GM11168 (cell line): Measurements from ENCODE around the gene KREMEN1.

ENCODE experiments used
- in situ Hi-C: fragments of 300-500 bp; cut with MboI; formaldehyde crosslinking; loops from one replicate; pipeline ENCODE4 v1.12.0; 2022; ENCODE audit warnings: low sequenced_read_pairs; ENCODE audit not compliant: unreplicated experiment

Gene KREMEN1

DNA sequence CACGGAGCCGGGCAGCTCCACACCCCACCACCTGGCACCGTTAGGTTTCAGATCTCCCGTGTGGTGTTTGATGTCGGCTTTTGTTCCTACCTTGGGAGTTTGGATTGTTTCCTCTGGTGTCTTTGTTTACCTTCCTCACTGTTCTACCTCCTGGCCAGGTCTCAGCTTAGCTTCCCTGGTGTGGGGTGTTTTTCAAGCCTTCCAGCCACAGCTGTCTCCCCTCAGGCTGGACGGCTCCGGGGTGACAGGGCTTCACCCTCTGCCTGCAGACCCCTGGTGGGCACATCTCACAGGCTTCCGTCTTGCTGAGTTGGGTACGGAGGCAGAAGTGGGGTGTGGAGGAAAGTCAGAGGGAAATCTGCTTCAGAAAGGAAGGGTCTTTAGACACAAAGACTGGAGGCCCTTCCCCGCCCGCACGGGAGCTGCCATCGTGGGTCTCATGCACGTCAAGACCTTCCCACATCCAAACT, 73.3 kb downstream of the KREMEN1 start:
- in situ Hi-C loops, result no loop called here

DNA sequence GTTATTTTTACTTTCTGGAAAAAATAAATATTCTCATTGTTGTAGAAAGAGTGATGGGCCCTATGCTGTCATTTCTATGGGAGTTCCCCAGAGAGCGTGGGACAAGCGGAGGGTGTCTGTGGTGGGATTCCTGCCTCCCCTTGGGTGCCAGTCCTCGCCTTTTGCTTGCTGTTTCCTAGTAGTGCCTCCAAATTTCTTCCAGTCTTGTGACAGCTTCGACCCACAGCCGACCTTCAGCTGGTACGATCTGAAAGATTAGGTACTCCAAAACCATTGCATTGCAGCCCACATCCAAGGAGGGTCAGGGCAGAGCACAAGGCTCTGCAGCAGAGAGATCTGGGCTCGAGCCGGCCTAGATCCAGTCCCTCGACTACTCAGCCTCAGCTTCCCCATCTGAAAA, 73.9 kb downstream of the KREMEN1 start:
- in situ Hi-C loops, result no loop called here

DNA sequence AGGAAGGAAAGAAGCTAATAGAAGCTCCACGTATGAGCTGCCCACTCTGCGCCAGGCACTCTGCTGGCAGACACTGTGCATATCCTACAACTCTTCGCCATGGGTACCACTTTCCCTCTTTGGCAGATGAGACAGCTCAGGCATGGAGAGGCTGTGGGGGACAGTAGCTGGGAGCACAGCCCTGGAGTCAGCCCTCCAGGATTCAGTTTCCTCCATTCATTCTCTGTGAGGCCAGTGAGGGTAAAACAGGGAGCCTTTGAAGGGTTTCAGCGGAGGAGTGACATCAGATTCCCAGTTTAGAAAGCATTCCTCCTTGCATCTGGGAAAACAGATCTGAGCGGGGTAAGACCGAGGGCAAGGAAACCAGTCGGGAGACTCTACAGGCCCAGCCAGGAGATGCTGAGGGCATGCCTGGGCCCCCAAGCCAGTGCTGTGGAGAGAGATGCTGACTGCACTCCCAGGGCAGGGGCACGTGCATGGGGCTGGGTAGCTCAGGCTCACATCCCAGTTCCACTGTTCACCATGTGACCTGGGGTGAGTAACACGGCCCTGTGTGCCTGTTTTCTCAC, 74.6 kb downstream of the KREMEN1 start:
- in situ Hi-C loops, result no loop called here

DNA sequence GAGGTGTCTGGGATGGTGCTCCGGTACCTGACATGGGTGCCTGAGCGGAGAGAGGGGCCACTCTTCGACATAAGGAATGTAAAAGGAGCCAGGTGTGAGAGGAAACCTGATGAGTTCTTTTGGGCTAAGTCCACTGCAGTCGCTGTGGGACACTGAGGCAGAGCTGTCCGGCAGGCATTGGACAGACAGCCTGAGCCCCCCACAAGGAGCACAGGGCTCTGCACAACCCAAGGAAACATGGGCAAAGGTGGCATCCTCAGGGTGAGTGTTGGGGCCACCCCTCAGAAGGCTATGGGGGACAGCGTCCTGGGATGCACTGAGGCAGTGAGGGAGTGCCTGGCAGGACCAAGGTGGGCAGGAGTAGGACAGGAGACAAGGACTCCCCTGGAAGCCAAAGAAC, 75.2 kb downstream of the KREMEN1 start:
- in situ Hi-C loops, result no loop called here

DNA sequence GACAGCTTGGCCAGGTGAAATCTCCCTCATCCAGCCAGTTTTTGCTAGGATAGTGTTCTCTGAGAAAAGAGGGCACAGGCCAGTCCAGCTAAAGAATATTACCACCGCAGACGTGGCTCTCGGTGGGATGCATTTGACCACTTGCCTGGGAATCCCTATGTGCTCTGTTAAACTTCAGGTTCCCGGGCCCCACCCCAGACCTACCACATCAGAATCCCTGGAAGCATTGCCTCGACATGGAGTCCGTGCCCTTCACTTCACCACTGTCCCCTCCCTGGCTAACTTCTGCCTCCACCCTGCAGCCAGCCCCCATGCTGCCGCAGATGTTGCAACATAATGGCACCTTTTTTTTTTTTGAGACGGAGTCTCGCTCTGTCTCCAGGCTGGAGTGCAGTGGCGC, 76.0 kb downstream of the KREMEN1 start:
- in situ Hi-C loops, result no loop called here

DNA sequence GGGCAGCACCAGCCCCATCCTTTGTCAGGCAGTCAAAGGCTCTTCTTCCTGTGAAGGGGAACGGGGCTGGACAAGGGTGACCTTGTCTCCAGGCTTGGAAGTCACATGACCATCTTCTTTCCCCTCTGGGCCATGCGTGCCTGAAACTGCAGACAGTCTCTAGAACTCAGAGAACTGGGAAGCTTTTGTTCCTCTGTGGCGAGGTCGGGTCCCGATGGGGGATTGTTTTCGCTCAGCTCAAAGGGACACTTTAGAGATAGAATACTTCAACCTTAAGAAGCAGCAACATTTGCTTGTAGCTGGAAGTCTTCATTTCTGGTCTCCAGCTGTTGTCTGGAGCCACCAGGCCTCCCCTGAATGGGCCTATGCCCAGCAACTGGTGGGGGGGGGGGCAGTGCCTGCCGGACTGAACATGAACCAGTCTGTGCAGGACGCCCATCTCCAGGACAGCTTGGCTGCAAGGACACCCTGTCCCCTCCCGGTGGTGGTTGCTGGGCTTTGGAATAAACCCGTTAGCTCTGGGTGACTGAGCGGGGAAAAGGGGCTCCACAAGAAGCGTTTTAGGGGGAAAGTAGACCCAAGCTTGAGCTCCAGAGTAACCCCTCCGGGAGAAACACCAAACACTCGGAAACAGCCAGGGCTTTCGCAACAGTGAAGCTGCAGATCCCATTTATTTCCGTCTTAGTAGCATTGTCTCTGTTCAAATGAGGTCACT, 77.2 kb downstream of the KREMEN1 start:
- in situ Hi-C loops, result no loop called here

DNA sequence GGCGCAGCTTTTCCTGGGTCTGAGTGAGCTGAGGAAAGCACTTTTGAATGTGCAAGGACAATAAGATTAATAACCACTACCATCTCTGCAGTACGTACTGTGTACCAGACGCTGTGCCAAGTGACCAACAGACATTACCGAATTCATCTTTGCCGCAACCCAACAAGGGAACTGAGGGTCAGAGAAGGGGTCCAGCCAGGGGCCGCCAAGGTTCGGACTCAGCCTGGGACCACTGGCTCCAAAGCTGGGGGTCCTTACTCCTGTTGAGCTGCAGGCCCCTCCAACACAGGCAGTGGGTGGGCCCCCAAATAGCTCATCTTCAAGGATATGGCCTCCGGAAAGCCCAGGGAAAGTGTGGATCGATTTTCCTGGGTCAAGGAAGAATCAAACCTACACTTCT, 77.9 kb downstream of the KREMEN1 start:
- in situ Hi-C loops, result no loop called here

DNA sequence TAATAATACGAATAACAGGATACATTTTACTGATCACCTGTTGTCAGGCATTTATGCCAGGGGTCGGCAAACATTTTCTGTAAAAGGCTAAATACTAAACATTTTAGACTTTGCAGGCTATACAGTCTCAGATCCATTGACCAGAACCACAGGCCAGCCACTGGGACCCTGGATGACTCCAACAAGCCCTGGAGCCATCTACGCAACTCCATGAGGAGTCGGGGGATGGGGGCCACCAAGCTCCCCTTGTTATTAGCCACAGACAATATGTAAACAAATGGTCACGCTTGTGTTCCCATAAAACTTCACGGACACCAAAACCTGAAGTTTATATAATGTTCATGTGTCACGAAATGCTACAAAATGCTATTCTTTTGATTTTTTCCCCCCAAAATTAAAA, 78.5 kb downstream of the KREMEN1 start:
- in situ Hi-C loops, result no loop called here

DNA sequence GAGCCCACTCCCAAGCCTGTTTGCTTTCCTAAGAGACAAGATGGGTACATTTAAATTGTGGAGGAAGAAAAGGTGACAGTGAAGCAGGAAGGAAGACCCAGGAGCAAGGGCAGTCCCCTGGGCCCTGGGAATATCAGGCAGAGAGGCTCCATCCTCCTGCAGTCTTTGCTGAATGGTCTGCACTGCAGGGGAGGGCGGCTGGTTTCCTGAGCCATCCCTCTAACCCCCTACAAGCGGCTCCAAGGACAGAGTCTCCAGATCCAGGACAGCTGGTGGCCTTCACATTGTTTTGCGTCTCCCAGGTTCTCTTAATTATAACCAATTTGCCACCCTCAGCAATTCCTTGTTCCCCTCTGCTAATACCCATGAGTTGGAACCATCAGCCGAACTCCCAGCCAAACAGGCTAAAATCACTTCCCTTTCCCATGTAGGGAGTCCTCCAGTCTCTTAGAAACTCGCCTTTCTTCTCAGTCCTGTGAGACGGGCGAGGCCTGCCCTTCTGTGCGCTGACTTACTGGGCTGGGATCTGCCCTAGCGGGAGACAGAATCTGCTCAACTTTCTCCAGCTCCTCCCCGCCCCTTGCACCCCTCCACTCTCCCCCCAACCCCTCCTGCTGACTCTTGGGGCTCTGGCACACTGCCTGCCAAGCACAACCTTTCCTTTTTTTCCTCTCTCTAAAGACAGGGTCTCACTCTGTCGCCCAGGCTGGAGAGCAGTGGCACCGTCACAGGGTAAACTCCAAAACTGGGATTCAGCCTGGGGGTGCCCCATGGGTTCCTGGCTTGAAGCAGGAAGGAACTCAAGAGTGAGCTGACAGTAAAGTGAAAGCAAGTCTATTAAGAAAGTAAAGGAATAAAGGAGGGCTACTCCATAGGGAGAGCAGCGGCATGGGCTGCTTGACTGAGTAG, 79.5 kb downstream of the KREMEN1 start:
- in situ Hi-C loops, result no loop called here

DNA sequence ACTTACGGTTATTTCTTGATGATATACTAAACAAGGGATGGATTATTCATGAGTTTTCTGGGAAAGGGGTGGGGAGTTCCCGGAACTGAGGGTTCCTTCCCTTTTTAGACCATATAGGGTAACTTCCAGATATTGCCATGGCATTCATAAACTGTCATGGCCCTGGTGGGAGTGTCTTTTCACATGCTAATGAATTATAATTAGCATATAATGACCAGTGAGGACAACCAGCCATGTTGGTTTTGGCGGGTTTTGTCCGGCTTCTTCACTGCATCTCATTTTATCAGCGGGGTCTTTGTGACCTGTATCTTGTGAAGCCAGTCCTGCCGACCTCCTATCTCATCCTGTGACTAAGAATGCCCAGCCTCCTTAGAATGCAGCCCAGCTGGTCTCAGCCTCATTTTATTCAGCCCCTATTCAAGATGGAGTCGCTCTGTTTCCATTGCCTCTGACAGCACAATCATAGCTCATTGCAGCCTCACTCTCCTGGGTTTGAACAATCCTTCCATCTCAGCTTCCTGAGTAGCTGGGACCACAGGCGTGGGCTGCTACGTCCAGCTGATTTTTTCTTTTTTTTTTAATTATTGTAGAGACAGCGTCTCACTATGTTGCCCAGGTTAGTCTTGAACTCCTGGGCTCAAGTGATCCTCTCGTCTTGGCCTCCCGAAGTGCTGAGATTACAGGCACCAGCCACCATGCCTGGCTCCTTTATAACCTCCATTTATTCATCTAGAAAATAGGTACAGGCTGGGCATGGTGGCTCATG, 80.3 kb downstream of the KREMEN1 start:
- in situ Hi-C loops, result no loop called here

DNA sequence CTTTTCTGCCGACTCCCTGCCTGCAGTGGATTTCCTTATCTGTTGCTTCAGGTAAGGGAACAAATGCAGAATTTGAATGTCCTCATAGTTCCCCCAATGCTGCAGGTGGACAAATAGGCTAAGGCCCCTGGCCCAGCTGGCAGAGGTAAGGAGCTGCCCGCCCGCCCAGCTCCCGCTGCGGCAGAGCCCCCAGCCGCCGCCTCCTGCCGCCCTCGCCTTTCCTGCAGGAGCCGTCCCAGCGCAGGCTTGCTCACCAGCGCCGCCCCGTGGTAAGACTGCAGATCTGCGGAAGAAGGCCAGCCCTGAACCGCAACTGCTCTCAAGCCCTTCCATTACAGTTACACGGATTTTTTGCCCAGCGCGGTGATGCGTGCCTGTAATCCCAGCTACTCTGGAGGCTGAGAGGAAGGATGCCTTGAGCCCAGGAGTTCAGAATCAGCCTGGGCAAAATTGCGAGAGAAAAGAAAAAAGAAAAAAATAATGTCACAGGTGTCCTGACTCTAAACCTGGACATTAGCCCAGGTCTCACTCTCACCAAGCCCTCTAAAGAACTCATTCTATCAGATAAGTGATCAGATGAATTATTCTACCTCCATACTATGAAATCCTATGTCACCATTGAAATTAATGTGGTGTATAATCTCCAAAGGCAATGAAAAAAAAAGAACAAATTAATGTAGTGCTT, 81.7 kb downstream of the KREMEN1 start:
- in situ Hi-C loops, result no loop called here

DNA sequence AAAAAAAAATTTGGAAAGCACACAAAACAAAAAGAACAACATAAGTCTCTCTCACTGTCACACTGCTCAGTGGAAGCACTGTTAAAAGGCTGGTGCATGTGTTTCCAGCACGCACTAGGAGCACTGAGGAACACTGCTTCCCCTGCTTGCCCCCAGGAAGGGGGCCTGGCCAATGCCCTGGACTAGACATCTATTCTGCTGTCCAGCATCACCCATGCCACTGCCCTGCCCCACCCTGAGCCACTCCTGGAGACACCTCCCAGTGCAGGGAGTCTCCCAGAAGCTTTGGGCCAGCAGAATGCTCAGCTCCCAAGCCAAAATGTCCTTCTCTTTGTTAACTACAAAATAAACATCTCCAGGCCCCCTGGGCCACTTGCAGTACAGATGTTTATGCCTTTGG, 83.1 kb downstream of the KREMEN1 start:
- in situ Hi-C loops, result no loop called here

DNA sequence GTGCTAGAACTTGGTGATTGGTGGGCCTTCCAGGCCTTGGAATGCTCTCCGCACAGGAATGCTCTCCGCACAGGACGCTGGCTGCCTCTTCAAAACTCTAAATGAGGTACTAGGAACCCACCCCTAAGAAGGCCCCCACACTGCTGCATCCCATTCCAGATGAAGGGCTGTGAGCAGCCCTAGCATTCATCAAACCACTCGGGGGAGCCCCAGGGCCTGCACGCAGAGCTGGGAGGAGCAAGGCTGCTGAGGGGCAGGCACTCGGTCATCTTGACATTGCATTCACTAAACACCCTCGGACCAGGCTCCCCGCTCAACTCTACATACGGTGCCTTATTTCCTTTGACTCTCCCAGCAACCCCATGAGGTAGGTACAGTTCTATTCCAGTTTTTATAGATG, 83.7 kb downstream of the KREMEN1 start:
- in situ Hi-C loops, result no loop called here

DNA sequence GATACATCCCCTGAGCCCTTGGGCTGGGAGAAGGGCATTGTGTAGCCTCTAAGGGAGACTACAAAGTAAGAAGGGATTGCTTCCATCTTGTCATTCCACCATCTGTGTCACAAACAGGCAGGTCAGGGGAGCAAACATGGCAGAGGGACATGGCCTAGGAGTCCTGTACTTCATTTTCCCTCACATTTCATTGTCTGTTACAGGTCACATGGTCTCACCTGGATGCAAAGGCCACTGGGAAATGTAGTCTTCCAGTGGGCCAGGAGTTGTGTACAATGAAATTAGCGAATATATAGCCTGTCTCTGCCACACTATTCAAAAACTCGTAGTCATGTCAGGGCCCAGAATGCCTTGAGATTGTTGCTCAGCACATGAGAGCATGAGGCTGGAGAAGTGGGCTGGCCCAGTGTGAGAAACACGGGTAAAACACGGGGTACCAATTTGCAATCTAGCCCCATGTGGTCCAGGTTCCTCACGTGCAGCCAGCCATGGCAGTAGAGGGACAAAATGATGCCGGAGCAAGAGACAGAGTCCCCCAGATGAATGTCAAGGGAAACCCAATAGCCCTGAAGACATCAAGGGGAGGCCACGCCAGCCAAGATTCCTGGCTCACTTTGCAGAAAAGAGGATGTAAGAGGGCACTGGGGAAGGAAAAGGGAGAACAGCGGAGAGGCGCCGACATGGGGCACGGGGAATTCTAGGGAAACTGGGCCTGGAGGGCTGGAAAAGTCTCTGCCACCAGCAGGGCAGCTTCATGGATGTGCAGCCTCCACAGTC, 85.1 kb downstream of the KREMEN1 start:
- in situ Hi-C loops, result no loop called here

DNA sequence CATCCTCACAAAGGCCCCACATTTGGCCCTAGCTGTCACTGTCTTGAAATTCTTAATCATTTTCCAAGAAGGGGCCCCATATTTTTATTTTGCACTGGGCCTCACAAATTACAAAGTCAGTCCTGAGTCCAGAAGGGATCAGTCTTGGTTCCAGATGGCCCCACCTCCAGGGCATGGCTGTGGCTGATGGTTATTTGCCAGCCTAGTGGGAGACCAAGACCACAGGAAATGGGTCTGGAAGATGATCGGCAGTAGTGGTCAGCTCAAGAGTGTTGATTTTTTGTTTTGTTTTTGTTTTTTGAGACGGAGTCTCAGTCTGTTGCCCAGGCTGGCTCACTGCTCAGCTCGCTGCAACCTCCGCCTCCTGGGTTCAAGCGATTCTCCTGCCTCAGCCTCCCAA, 85.7 kb downstream of the KREMEN1 start:
- in situ Hi-C loops, result no loop called here

DNA sequence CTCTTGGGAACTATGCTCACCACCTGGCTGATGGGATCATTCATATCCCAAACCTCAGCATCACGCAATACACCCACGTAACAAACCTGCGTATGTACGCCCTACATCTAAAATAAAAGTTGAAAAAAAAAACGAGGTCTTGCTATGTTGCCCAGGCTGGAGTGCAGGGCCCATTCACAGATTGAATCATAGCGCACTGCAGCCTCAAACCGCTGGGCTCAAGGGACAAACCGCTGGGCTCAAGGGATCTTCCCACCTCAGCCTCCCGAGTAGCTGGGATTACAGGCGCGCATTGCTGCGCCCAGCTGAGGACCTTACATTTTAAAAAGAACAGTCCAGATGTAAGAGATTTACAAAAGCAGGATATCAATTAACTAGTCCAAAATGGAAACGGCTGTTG, 91.0 kb downstream of the KREMEN1 start:
- in situ Hi-C loops, result no loop called here

DNA sequence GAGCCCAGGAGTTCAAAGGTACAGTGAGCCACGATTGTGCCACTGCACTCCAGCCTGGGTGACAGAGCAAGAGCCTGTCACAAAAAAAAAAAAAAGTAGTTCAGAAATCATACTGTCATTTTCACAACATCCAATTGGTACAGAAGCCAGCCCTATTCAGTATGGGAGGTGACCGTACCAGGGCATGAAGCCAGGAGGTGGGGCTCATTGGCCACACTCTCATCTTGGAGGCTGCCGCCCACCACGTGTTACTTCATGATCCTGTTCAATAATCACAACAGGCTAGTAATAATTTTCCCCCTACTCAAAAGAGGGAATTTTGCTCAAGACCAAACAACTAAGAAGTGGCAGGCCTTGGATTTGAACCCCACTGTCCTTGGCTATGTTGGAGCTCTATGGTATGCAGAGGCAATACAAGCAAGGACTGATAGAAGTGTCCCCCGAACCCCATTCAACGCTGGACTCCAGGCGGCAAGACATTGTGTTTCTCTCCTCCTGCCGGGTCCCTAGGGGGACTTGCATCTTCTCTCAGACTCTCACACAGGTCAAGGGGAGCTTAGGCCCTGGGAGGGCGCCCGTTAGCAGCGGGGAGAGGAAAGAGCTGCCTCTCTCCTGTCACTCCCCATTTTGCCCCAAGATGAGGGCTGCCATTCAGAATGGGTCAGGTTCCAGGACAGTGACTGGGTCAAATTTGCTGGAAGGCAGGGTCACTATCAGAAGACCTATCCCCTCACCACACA, 92.7 kb downstream of the KREMEN1 start:
- in situ Hi-C loops, result no loop called here

DNA sequence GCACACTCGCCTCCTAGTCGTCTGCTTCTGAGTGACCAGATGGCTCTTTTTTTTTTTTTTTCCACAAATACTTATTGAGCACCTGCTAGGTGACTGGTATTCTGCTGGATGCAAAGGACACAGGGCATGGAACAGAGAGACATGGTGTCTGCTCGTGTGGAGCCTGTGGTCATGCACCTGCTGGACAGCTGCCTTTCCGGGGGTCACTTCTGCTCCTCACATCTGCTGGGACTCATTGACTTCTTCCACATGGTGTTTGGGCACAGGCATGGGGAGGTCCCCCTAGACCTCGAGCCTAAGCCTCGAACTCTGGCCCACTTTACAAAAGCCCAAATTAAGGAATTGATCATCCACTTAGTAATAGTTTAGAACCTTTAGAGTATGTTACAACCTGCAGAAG, 93.3 kb downstream of the KREMEN1 start:
- in situ Hi-C loops, result no loop called here
